GM23338 (cell line): ENCODE results near the gene SHMT1. TPM values are rescaled to one million over a fixed set of nuclear protein-coding genes. Genes with fewer than 3 reads are reported as not detected.

Experiments used
- ATAC-seq: fragments of 200-7000 bp; cut with Tn5 transposase; 3 replicates; pipeline ENCODE4 v1.9.1; 2020
- DNase-seq: peaks from one replicate; pipeline ENCODE4 v3.0.0-alpha.2; 2015; ENCODE audit warnings: low spot score
- H2AFZ ChIP-seq: fragments of 200-600 bp; sonication (generic); 2 replicates; pipeline ENCODE4 v1.8.0; 2016; ENCODE audit warnings: antibody characterized with exemption, mild to moderate bottlenecking, moderate library complexity
- H3F3A ChIP-seq: fragments of 200-600 bp; sonication (generic); replicated peaks from 2 replicates; pipeline ENCODE4 v1.8.0; 2017; ENCODE audit warnings: antibody characterized with exemption, mixed run types, low read depth
- H3K27ac ChIP-seq: fragments of 200-600 bp; sonication (generic); 2 replicates; pipeline ENCODE4 v1.6.1; 2016; ENCODE audit warnings: low read depth
- H3K27me3 ChIP-seq: fragments of 200-600 bp; sonication (generic); 2 replicates; pipeline ENCODE4 v1.8.0; 2016; ENCODE audit warnings: mild to moderate bottlenecking, mixed run types, moderate library complexity; ENCODE audit not compliant: insufficient read depth
- H3K36me3 ChIP-seq: fragments of 200-600 bp; sonication (generic); 2 replicates; pipeline ENCODE4 v1.8.0; 2016; ENCODE audit warnings: mild to moderate bottlenecking; ENCODE audit not compliant: insufficient read depth
- H3K4me1 ChIP-seq: fragments of 200-600 bp; sonication (generic); 2 replicates; pipeline ENCODE4 v1.8.0; 2016; ENCODE audit warnings: mild to moderate bottlenecking, moderate library complexity; ENCODE audit not compliant: insufficient read depth
- H3K4me2 ChIP-seq: fragments of 200-600 bp; sonication (generic); 2 replicates; pipeline ENCODE4 v1.7.1; 2017; ENCODE audit warnings: mixed run types
- H3K4me3 ChIP-seq: fragments of 200-600 bp; sonication (generic); 2 replicates; pipeline ENCODE4 v1.6.1; 2016; ENCODE audit warnings: mixed run types
- H3K79me2 ChIP-seq: fragments of 200-600 bp; sonication (generic); replicated peaks from 2 replicates; pipeline ENCODE4 v1.8.0; 2017; ENCODE audit warnings: mild to moderate bottlenecking; ENCODE audit not compliant: insufficient read depth
- H3K9me2 ChIP-seq: fragments of 200-600 bp; sonication (generic); 2 replicates; pipeline ENCODE4 v1.8.0; 2017; ENCODE audit not compliant: insufficient read depth
- H4K20me1 ChIP-seq: fragments of 200-600 bp; sonication (generic); replicated peaks from 2 replicates; pipeline ENCODE4 v1.8.0; 2017; ENCODE audit warnings: mild to moderate bottlenecking; ENCODE audit not compliant: insufficient read depth
- H3K27ac Mint-ChIP-seq: 2 replicates; pipeline ENCODE4 v1.8.0; 2020; ENCODE audit warnings: inconsistent platforms, mild to moderate bottlenecking, moderate library complexity, mixed read lengths
- H3K27me3 Mint-ChIP-seq: 3 replicates; pipeline ENCODE4 v1.8.0; 2022; ENCODE audit warnings: low read depth, mild to moderate bottlenecking, moderate library complexity, mixed read lengths, inconsistent platforms; ENCODE audit not compliant: insufficient read depth, poor library complexity
- H3K36me3 Mint-ChIP-seq: 3 replicates; pipeline ENCODE4 v1.8.0; 2021; ENCODE audit warnings: low read depth, mild to moderate bottlenecking, inconsistent platforms, moderate library complexity, mixed read lengths
- H3K4me1 Mint-ChIP-seq: 3 replicates; pipeline ENCODE4 v1.8.0; 2020; ENCODE audit warnings: mild to moderate bottlenecking, inconsistent platforms, mixed read lengths
- H3K4me3 Mint-ChIP-seq: 3 replicates; pipeline ENCODE4 v1.8.0; 2021; ENCODE audit warnings: moderate library complexity, mild to moderate bottlenecking, inconsistent platforms, mixed read lengths
- H3K9me3 Mint-ChIP-seq: 3 replicates; pipeline ENCODE4 v1.8.0; 2020; ENCODE audit warnings: moderate library complexity, mild to moderate bottlenecking, inconsistent platforms, mixed read lengths
- CREB1 ChIP-seq: fragments of 250-450 bp; sonication (Bioruptor Pico); IDR thresholded peaks from 2 replicates; pipeline ENCODE4 v1.5.0; 2020; ENCODE audit warnings: low read depth, mild to moderate bottlenecking, moderate library complexity
- CTCF ChIP-seq, 2 experiments: fragments of 200-600 bp in 1 of 2; sonication (generic) in 1 of 2; conservative IDR thresholded peaks; 2 replicates each; pipeline versions ENCODE4 v1.5.1 to v1.6.1; 2016 to 2017; ENCODE audit warnings: antibody characterized with exemption in 2 of 2, low read depth in 2 of 2, mild to moderate bottlenecking in 2 of 2, moderate library complexity in 1 of 2
- ETS1 ChIP-seq: IDR thresholded peaks from 2 replicates; pipeline ENCODE4 v1.6.1; 2016; ENCODE audit warnings: antibody characterized with exemption
- EZH2 ChIP-seq: fragments of 200-600 bp; sonication (generic); IDR thresholded peaks from one replicate; pipeline ENCODE4 v1.8.0; 2017; ENCODE audit warnings: antibody characterized with exemption, mild to moderate bottlenecking, low read depth; ENCODE audit not compliant: unreplicated experiment
- EZH2phosphoT487 ChIP-seq: fragments of 200-600 bp; sonication (generic); IDR thresholded peaks from one replicate; pipeline ENCODE4 v1.8.1; 2018; ENCODE audit warnings: antibody characterized with exemption; ENCODE audit not compliant: unreplicated experiment
- NANOG ChIP-seq: IDR thresholded peaks from 2 replicates; pipeline ENCODE4 v1.6.1; 2016; ENCODE audit warnings: antibody characterized with exemption, borderline replicate concordance
- REST ChIP-seq: IDR thresholded peaks from one replicate; pipeline ENCODE4 v1.6.1; 2018; ENCODE audit warnings: antibody characterized with exemption; ENCODE audit not compliant: unreplicated experiment
- STAT1 ChIP-seq: IDR thresholded peaks from one replicate; pipeline ENCODE4 v1.6.1; 2016; ENCODE audit warnings: antibody characterized with exemption; ENCODE audit not compliant: unreplicated experiment
- ZNF114 ChIP-seq: fragments of 250-450 bp; sonication (Bioruptor Pico); IDR thresholded peaks from 2 replicates; pipeline ENCODE4 v1.5.0; 2020; ENCODE audit warnings: mild to moderate bottlenecking, moderate library complexity
- ZNF331 ChIP-seq: fragments of 250-450 bp; sonication (Bioruptor Pico); IDR thresholded peaks from 2 replicates; pipeline ENCODE4 v1.5.0; 2020; ENCODE audit warnings: low read depth, mild to moderate bottlenecking, moderate library complexity
- polyA plus RNA-seq: library from polyadenylated mRNA; unstranded; fragments of >200 nt; fragmentation: Nextera tagmentation; extraction: Ambion mirVana; gene quantifications from 2 replicates; pipeline ENCODE4 v1.2.1, GENCODE V29; 2016
- total RNA-seq: library from RNA; depleted of rRNA; stranded (reverse); fragments of >200 nt; shearing (Covaris generic); gene quantifications from 2 replicates; pipeline ENCODE4 v1.2.3, GENCODE V29; 2014

Gene SHMT1
- total and polyA plus RNA-seq, 2 experiments from 2014 or later, result 22.8 to 33.3 TPM

- H3K27me3 Mint-ChIP-seq, result peaks cover 16% of the 10 kb centered on the region
- H2AFZ ChIP-seq, result no peak overlapping the region
- H3K4me1 Mint-ChIP-seq, result peaks cover 2% of the 10 kb centered on the region; the same call in 1 of the 3 replicates
- DNase-seq (peak; percentile 40), ATAC-seq (no peak)
- no peaks in the 10 kb centered on the region; the same call in 2 of the 3 replicates for H3K9me3 Mint-ChIP-seq
- no peak for TF ChIP-seq CREB1
- TF ChIP-seq ZNF331 (CRISPR knock-in tag), result no peak
- peak in 1 of 2 experiments; percentile 41; a peak in 2 of 4 replicates for TF ChIP-seq CTCF (conservative IDR thresholded peaks at IDR 0.05; ENCODE audit: low read depth in 2 of 2)
- TF ChIP-seq STAT1, result no peak
- TF ChIP-seq ZNF114 (CRISPR knock-in tag), result no peak
- no peak for TF ChIP-seq ETS1
- H3K27me3 ChIP-seq, result no peaks in the 10 kb centered on the region
- H3K36me3 Mint-ChIP-seq, result peaks cover 49% of the 10 kb centered on the region
- no peak overlapping the region for H3K4me2 ChIP-seq
- no peak overlapping the region for H3K27ac ChIP-seq
- no peak overlapping the region for H3K4me3 ChIP-seq
- H3K9me2 ChIP-seq, result no peaks in the 10 kb centered on the region
- H3F3A ChIP-seq, result peaks cover 3% of the 10 kb centered on the region; the same call in 1 of the 2 replicates
- H4K20me1 ChIP-seq, result peaks cover 6% of the 10 kb centered on the region; the same call in 1 of the 2 replicates
- H3K4me3 Mint-ChIP-seq, result no peak overlapping the region
- H3K36me3 ChIP-seq, result no peaks in the 10 kb centered on the region; the same call in 1 of the 2 replicates
- H3K4me1 ChIP-seq, result no peaks in the 10 kb centered on the region
- no peak overlapping the region for H3K27ac Mint-ChIP-seq
- peaks cover 18% of the 10 kb centered on the region for H3K79me2 ChIP-seq
Observed at GRCh38 chr17:18324140-18325050, 39.0 kb downstream of the SHMT1 start.

- H3K79me2 ChIP-seq, result peaks cover 18% of the 10 kb centered on the region
- Mint-ChIP-seq H3K27me3 (peaks cover 13% of the 10 kb centered on the region), H3K4me3 (no peak overlapping the region; the same call in 2 of the 3 replicates), H3K9me3 (no peaks in the 10 kb centered on the region; the same call in 2 of the 3 replicates), H3K36me3 (peaks cover 43% of the 10 kb centered on the region), H3K27ac (no peak overlapping the region), H3K4me1 (peaks cover 5% of the 10 kb centered on the region; the same call in 2 of the 3 replicates)
- H3K4me2 ChIP-seq, result no peak overlapping the region
- no peak overlapping the region for H3K4me3 ChIP-seq
- H3K27me3 ChIP-seq, result no peaks in the 10 kb centered on the region
- H3K4me1 ChIP-seq, result no peaks in the 10 kb centered on the region
- H3F3A ChIP-seq, result peaks cover 6% of the 10 kb centered on the region; the same call in 1 of the 2 replicates
- H3K9me2 ChIP-seq, result no peaks in the 10 kb centered on the region
- ATAC-seq, result no peak
- H4K20me1 ChIP-seq, result peaks cover 6% of the 10 kb centered on the region
- no peak overlapping the region for H2AFZ ChIP-seq
- no peak overlapping the region for H3K27ac ChIP-seq
- DNase-seq, result no peak
- H3K36me3 ChIP-seq, result no peaks in the 10 kb centered on the region; the same call in 1 of the 2 replicates
- no peak for TF ChIP-seq REST
- no peak for TF ChIP-seq EZH2
- TF ChIP-seq EZH2phosphoT487, result no peak
- TF ChIP-seq CTCF (conservative IDR thresholded peaks at IDR 0.05; ENCODE audit: low read depth in 2 of 2), result no peak
- no peak for TF ChIP-seq NANOG
- TF ChIP-seq ETS1, result no peak
- TF ChIP-seq ZNF331 (CRISPR knock-in tag), result no peak
- no peak for TF ChIP-seq STAT1
Observed at GRCh38 chr17:18323507-18324139, 39.7 kb downstream of the SHMT1 start.
